Fibroblast of pulmonary artery (primary cell): Measurements from ENCODE around the gene EEPD1.
"Not testable (repeated sequence)": the region's sequence is repeated elsewhere in the genome, so short reads cannot be mapped to it uniquely, and the experiment has no call there.

Experiments used
- DNase-seq: peaks from one replicate; pipeline ENCODE4 v3.0.0-alpha.2; 2010; ENCODE audit warnings: low read depth
- H3K4me3 ChIP-seq: replicated peaks from 2 replicates; pipeline ENCODE4 v1.5.1; 2011; ENCODE audit warnings: low read depth, mild to moderate bottlenecking, control low read depth, low read length, moderate library complexity
- TF ChIP-seq, protein P1 (sequence below): IDR thresholded peaks from 2 replicates; pipeline ENCODE4 v1.5.1; 2011; ENCODE audit warnings: mild to moderate bottlenecking, control low read depth, low read length, inconsistent platforms; ENCODE audit errors: missing control alignments

The EEPD1 gene

DNA sequence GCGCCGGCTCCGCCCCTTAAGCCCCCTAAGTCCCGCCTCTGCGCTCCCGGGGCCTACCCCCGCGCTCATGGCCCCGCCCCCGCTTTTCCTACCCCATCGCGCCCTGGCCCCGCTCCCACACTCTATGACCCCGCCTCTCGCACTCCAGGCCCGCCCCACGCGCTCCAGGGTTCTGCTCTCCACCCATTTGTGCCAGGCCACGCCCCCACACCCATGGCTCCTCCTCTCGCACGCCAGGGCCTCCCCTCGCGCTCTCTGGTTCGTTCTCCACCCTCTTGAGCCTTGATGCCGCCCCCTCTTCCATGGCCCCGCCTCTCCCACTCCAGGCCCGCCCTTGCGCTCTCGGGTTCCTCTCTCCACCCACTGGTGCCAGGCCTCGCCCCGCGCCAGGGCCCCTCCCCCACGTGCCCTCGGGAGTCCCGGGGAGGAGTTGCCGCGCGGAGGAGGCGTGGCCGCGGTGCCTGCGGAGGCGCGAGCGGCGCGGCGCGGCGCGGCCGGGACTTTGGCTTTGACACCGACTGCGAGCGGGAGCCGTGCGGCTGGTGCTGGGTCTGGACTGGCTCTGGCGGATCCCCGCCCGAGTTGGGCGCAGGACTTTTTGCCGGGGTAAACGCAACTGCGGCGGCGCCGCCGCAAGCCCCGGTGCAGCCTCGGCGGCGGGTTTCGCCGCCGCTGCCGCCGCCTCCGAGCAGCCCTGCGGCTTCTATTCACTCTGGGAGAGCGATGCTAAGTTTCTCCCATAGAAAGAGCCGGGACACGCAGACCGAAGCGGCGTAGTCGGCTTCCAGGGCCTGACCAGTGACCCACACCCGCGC lies at the start of gene EEPD1:
EEPD1 (plus strand) TSS at position 499 of the 815 bp plus-strand sequence. CDS start 1,071 bp downstream, outside the sequence.
- peak; percentile 99 for DNase-seq
- peak within 1 kb of the TSS; percentile 60 for H3K4me3 ChIP-seq
- TF ChIP-seq, protein P1, sequence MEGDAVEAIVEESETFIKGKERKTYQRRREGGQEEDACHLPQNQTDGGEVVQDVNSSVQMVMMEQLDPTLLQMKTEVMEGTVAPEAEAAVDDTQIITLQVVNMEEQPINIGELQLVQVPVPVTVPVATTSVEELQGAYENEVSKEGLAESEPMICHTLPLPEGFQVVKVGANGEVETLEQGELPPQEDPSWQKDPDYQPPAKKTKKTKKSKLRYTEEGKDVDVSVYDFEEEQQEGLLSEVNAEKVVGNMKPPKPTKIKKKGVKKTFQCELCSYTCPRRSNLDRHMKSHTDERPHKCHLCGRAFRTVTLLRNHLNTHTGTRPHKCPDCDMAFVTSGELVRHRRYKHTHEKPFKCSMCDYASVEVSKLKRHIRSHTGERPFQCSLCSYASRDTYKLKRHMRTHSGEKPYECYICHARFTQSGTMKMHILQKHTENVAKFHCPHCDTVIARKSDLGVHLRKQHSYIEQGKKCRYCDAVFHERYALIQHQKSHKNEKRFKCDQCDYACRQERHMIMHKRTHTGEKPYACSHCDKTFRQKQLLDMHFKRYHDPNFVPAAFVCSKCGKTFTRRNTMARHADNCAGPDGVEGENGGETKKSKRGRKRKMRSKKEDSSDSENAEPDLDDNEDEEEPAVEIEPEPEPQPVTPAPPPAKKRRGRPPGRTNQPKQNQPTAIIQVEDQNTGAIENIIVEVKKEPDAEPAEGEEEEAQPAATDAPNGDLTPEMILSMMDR, result no peak

DNA sequence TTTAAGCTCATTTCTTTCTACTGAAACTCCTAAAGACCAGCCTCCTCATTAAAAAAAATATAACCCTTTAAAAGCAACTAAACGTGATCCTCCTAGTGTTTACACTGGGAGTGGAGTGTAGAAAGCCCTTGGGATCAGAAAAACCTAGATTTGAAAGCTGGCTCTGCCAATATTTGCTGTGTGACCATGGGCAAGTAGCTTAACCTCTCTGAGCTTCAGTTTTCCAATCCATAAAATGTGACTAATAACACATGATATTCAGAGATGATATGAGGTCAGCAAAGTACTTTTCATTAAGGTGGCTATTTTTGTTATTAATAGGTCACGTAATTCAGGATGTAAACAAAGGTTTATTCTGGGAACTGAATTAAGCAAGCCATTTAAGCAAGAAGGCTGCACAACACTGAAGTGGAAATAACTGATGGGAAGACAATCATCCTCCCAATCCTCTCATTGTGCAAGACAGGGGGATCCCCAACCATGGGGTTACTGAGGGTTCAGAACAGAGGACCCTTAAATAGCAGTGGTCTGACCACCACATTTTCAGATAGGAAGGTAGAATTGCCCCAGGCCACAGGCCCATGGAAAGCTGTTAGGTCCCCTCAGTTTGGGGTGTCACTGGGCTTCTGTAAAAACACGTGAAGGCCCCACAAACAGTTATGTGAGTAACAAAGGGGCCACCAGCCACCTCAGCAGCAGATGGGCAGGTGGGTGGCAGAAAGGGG lies 49.1 kb upstream of the EEPD1 start:
- TF ChIP-seq, protein P1, result no peak
- no peak for DNase-seq

DNA sequence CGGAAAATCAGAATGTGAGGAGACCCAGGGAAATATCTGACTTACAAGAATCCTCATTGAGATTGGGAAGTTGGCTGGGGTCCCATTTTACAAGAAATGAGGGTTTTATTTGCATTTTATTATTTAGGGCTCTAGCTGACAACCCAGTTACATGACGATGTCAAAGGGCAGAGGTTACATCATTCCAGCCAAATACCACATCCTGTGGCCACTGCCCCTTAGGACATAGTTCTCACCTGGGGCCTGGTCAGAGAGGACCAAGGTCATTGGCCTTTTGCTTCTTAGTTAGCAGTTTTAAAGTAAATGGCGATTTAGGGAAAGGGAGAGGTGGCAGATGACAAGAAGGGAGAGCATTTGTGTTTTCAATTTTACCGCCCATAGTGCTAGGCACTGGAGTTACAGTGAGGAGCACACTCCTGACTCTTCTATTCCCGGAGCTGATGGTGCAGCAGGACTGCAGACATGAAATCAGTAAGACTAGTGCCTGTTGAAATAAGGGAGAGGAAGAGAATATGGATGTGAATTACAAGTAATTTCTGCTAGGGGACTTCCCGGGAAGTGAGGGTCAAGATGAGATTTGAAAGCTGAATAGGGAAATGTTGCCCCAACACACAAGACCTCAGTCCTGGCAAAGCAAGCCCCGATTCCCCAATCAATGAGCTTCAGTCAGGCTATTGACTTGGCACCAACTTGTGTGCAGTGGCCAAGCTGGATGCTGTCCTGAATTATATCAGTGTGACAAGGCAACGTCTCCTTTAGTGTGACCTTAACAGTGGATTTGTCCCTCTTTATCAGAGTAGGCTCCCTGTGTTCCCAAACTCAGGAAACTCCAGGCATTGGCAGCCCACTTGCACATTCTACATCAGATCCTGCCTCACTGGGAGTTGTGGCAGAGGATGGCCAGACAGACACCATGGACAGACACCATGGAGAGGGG lies 45.8 kb upstream of the EEPD1 start:
- H3K4me3 ChIP-seq, DNase-seq: not testable (repeated sequence)

More for the DNA sequence above, 49.1 kb upstream of the EEPD1 start:
- no peak overlapping the region for H3K4me3 ChIP-seq

DNA sequence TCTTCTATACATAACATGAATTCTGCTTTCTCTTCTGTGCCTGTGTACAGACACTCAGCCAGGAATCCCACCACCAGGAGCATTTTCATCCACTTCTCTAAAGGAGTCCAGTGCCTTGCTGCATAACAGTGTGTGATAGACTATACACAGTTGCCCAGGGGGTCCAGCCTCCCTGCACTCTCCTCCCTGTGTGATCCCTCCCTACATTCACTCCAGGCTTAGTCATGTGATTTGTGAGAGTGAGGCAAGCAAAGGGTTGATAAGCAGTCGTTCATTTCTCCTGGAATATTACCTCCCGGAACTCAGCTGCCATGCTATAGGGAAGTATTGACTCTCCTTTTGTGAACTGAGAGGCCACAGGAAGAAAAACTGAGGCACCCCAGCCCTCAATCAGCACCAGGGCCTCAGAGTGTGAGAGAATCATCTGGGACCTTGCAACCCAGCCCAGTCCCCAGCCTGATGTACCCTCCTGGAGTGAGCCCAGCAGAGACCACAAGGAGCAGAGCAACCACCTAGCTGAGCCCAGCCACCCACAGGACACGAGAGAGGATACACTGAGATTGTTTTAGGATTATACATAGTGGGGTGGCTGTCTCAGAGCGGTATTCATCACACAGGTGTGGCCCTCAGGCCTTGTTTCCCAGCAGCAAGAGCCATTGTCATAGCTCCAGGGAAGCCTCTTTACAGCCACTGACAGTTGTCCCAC lies 45.0 kb upstream of the EEPD1 start:
- no peak overlapping the region for H3K4me3 ChIP-seq
- TF ChIP-seq, protein P1, result no peak
- no peak for DNase-seq

DNA sequence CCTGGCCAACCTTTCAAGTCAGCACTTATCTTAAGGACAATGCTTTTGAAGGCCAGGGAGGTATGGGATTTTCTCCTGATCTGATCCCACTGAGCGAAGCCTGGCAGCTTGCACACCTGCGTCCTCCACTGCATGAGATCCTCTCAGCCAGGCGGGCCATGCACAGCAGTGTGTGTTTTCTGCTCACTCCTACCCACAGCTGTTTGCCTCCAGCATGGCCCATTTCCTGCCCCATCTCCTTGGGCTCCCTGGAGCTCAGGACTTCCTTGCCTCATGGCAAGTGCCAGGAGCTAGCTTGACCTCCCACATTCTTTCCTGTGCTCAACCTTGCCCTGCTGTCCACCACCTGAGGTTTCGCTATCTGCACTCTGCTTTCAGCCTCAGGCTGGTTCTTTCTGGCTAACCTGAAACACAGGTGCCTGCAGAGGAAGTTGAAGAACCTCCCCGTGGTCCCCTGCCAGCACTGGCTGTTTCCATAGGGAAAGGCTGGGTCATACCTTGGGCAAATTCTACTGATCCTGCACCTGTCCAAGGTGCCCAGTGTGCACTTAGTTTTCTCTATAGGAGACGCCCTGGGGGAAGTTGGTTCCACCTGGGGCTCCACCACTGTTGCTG lies 43.9 kb upstream of the EEPD1 start:
- no peak overlapping the region for H3K4me3 ChIP-seq
- no peak for DNase-seq
- TF ChIP-seq, protein P1, result no peak

DNA sequence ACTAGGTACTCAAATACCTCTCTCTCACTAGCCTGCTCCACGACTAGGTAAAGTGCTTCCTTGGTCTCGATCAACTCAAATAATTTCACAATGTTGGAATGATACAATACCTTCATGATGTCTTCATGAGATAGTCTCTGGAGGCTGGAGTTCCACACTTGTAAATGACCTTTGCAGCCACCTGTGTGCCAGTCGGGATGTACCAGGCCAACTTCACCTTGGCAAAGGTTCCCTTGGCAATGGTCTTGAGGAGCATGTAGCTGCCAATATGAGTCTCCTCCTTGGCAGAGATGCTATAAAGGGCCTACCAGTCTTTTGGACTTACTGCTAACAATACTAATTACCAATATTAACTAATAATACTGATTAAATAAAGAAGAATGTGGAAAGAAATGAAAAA lies 42.5 kb upstream of the EEPD1 start:
- TF ChIP-seq, protein P1, result no peak

More for the DNA sequence above, 42.5 kb upstream of the EEPD1 start:
- no peak overlapping the region for H3K4me3 ChIP-seq
- DNase-seq, result no peak
